ENCODE data around the gene PIP4K2C. TPM values are rescaled to one million over a fixed set of nuclear protein-coding genes. Genes with fewer than 3 reads are reported as not detected.
"Not testable (repeated sequence)": the region's sequence is repeated elsewhere in the genome, so short reads cannot be mapped to it uniquely, and the experiment has no call there.

PIP4K2C gene
- total RNA-seq, 4 donors from 2014 or later, result 21.7 to 38.7 (median 33.1) TPM

DNA sequence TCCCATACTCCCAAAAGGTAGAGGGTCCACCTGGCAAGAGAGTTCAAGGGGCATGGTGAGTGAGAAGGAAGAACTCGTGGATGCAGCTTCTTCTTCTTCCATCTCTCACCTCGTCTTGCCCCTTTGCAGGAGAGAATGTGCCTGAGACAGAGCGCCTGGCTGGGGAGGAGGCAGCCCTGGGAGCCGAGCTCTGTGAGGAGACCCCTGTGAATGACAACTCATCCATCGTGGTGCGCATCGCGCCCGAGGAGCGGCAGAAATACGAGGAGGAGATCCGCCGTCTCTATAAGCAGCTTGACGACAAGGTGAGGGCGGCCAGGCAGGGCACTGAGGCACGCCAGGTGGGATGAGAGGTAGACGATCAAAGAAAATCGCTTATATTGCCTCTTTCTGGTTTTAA is 21.1 kb upstream of the PIP4K2C start:
- 74 to 82% methylated on average over 5 to 16 of the region's 18 CpGs for WGBS, 2 donors (ENCODE audit: low coverage in 1 of 2)
- no peak for ATAC-seq
- Histone ChIP-seq H3K4me3 (no peak overlapping the region), H3K9me3 (no peaks in the 10 kb centered on the region), H3K4me1 (no peaks in the 10 kb centered on the region), H3K27ac (no peak overlapping the region), H3K27me3 (peaks cover 18% of the 10 kb centered on the region), H3K36me3 (peaks cover 0 to 42% of the 10 kb centered on the region in 2 donors)
- no peak for TF ChIP-seq POLR2AphosphoS5 (IDR thresholded peaks at IDR 0.05)
- no peak for TF ChIP-seq POLR2A (IDR thresholded peaks at IDR 0.05)
- no peak for TF ChIP-seq EP300 (IDR thresholded peaks at IDR 0.05)
- TF ChIP-seq, protein P1, sequence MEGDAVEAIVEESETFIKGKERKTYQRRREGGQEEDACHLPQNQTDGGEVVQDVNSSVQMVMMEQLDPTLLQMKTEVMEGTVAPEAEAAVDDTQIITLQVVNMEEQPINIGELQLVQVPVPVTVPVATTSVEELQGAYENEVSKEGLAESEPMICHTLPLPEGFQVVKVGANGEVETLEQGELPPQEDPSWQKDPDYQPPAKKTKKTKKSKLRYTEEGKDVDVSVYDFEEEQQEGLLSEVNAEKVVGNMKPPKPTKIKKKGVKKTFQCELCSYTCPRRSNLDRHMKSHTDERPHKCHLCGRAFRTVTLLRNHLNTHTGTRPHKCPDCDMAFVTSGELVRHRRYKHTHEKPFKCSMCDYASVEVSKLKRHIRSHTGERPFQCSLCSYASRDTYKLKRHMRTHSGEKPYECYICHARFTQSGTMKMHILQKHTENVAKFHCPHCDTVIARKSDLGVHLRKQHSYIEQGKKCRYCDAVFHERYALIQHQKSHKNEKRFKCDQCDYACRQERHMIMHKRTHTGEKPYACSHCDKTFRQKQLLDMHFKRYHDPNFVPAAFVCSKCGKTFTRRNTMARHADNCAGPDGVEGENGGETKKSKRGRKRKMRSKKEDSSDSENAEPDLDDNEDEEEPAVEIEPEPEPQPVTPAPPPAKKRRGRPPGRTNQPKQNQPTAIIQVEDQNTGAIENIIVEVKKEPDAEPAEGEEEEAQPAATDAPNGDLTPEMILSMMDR (IDR thresholded peaks at IDR 0.05), result no peak

DNA sequence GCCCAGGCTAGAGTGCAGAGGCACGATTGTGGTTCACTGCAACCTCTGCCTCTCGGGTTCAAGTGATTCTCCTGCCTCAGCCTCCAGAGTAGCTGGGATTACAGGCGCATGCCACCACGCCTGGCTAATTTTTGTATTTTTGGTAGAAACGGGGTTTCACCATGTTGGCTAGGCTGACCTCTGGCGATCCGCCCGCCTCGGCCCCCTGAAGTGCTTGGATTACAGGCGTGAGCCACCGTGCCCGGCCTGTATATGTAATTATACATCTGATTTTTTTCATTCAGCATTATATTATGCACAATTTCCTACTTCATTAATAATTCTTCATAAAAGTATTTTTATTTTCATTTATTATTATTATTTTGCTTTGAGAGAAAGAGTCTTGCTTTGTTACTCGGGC is 20.6 kb upstream of the PIP4K2C start:
- H3K9me3 ChIP-seq, ATAC-seq, H3K4me1 ChIP-seq, H3K27ac ChIP-seq, H3K4me3 ChIP-seq: not testable (repeated sequence)
- peaks cover 18% of the 10 kb centered on the region for H3K27me3 ChIP-seq
- WGBS, 2 donors (ENCODE audit: low coverage in 1 of 2), result 76 to 83% methylated on average over 9 to 13 of the region's 13 CpGs
- peaks cover 0 to 42% of the 10 kb centered on the region in 2 donors for H3K36me3 ChIP-seq

DNA sequence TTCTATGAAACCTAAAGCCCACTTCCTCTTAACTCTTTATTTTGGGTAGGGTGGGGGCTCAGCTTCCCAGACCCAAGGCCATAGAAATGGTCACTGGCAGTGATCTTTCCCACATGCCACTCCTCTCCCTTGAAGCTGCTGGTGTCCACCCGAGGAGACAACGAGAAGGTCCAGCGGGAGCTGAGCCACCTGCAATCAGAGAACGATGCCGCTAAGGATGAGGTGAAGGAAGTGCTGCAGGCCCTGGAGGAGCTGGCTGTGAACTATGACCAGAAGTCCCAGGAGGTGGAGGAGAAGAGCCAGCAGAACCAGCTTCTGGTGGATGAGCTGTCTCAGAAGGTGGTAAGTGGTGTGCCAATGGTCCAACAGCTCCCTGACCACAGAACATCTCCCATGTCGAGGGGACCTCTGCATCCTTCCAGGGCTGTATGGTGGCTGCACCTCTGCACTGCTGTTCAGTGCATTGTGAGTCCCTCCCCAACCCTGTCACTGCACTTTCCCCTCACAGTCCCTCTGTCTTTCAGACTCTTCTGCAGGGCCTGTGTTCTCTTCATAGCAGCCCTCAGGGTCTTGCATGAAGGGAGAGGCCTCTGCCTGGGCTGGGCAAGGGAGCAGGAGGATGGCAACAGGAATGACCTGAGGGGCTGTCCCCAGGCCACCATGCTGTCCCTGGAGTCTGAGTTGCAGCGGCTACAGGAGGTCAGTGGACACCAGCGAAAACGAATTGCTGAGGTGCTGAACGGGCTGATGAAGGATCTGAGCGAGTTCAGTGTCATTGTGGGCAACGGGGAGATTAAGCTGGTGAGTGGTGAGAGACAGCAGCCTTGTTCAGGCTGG is 18.8 kb upstream of the PIP4K2C start:
- WGBS, 2 donors (ENCODE audit: low coverage in 1 of 2), result 84 to 100% methylated on average over 3 to 6 of the region's 12 CpGs
- Histone ChIP-seq H3K4me1 (no peaks in the 10 kb centered on the region), H3K36me3 (peaks cover 0 to 55% of the 10 kb centered on the region in 2 donors), H3K4me3 (no peak overlapping the region), H3K9me3 (no peaks in the 10 kb centered on the region), H3K27ac (no peak overlapping the region), H3K27me3 (peaks cover 9% of the 10 kb centered on the region)
- TF ChIP-seq, protein P1 (IDR thresholded peaks at IDR 0.05), result no peak
- TF ChIP-seq EP300 (IDR thresholded peaks at IDR 0.05) (no peak), POLR2AphosphoS5 (IDR thresholded peaks at IDR 0.05) (no peak), POLR2A (IDR thresholded peaks at IDR 0.05) (no peak)
- ATAC-seq, result no peak

DNA sequence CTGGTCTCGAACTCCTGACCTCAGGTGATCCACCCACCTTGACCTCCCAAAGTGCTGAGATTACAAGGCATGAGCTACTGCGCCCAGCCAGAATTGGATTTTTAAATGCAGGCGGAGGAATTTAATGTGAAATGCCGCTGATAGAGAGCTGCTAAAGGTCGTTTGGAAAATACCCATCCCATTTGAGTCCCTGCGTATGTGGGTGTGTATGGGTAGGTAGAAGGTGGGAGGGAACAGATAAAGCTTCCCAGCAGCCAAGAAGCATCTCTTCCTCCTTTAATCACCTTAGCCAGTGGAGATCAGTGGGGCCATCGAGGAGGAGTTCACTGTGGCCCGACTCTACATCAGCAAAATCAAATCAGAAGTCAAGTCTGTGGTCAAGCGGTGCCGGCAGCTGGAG is 16.2 kb upstream of the PIP4K2C start:
- Histone ChIP-seq H3K27ac (no peak overlapping the region), H3K9me3 (no peaks in the 10 kb centered on the region), H3K36me3 (peaks cover 0 to 53% of the 10 kb centered on the region in 2 donors), H3K4me3 (no peak overlapping the region), H3K27me3 (no peaks in the 10 kb centered on the region), H3K4me1 (no peaks in the 10 kb centered on the region)
- WGBS, 2 donors (ENCODE audit: low coverage in 1 of 2), result 77 to 90% methylated on average over 5 to 6 of the region's 10 CpGs
- no peak for TF ChIP-seq POLR2A (IDR thresholded peaks at IDR 0.05)
- TF ChIP-seq EP300 (IDR thresholded peaks at IDR 0.05), result no peak
- TF ChIP-seq, protein P1 (IDR thresholded peaks at IDR 0.05), result no peak
- TF ChIP-seq POLR2AphosphoS5 (IDR thresholded peaks at IDR 0.05), result no peak
- ATAC-seq, result no peak

DNA sequence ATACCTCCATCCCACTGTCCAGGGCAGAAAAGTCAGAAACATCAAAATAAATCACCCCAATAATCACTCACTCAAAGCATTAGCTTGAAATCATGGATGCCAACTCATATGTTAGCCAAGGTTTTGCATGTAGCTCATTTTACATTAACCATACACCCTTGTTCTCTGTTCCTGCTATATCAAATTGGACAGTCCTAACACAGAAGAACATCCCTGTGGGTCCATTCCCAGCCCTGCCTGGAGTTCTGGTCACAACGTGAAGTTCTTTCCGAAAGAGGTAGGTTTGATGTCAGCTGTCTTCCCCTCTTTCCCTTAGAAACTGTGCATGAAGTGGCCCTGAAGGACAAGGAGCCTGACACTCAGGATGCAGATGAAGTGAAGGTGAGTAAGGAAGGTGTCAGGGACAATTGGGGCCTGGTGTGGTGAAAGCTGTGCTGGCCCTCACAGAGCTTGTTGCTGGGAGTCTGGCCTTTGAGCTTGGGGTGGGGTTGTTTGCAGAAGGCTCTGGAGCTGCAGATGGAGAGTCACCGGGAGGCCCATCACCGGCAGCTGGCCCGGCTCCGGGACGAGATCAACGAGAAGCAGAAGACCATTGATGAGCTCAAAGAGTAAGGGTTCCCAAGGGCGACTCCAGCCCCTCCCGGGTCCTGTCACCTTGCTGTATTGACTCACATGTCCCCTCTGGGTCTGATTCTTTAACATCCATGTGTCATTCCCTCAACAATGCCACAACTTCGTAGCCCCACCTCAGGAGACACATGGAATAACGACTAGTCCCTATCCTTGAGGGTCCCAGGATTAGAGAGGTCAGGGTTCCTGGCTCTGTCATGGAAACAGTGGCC is 15.0 kb upstream of the PIP4K2C start:
- H3K4me3 ChIP-seq, result no peak overlapping the region
- H3K36me3 ChIP-seq, result peaks cover 0 to 46% of the 10 kb centered on the region in 2 donors
- no peak overlapping the region for H3K27ac ChIP-seq
- WGBS, 2 donors (ENCODE audit: low coverage in 1 of 2), result 90 to 95% methylated on average over 2 to 4 of the region's 12 CpGs
- no peaks in the 10 kb centered on the region for H3K4me1 ChIP-seq
- no peaks in the 10 kb centered on the region for H3K9me3 ChIP-seq
- ATAC-seq, result no peak
- TF ChIP-seq EP300 (IDR thresholded peaks at IDR 0.05), result no peak
- TF ChIP-seq, protein P1 (IDR thresholded peaks at IDR 0.05), result no peak
- TF ChIP-seq POLR2A (IDR thresholded peaks at IDR 0.05), result no peak
- no peak for TF ChIP-seq POLR2AphosphoS5 (IDR thresholded peaks at IDR 0.05)
- no peaks in the 10 kb centered on the region for H3K27me3 ChIP-seq
